Measurements from ENCODE around the gene SLC15A3. TPM values are rescaled to one million over a fixed set of nuclear protein-coding genes. Genes with fewer than 3 reads are reported as not detected.

The SLC15A3 gene
- total RNA-seq, 1 donor from 2014 or later, result 0.62 TPM

GRCh38 chr11:60942219-60942618 is 9.8 kb downstream of the SLC15A3 start:
- TF ChIP-seq CTCF (IDR thresholded peaks at IDR 0.05), result no peak

GRCh38 chr11:60941371-60942119 is 10.4 kb downstream of the SLC15A3 start:
- no peaks in the 10 kb centered on the region for H3K36me3 Mint-ChIP-seq (ENCODE audit: low read depth)
- H3K27ac Mint-ChIP-seq (ENCODE audit: unreplicated experiment), result no peak overlapping the region
- DNase-seq (ENCODE audit: low spot score), result no peak
- no peaks in the 10 kb centered on the region for H3K9me3 Mint-ChIP-seq (ENCODE audit: low read depth)
- no peak overlapping the region for H3K4me3 Mint-ChIP-seq (ENCODE audit: unreplicated experiment)
- peaks cover 3% of the 10 kb centered on the region for H3K27me3 Mint-ChIP-seq (ENCODE audit: low read depth)
- peaks cover 3% of the 10 kb centered on the region for H3K4me1 Mint-ChIP-seq (ENCODE audit: low read depth)
- TF ChIP-seq CTCF (IDR thresholded peaks at IDR 0.05), result no peak

More at GRCh38 chr11:60942219-60942618, 9.8 kb downstream of the SLC15A3 start:
- Mint-ChIP-seq H3K9me3 (ENCODE audit: low read depth) (no peaks in the 10 kb centered on the region), H3K4me3 (ENCODE audit: unreplicated experiment) (no peak overlapping the region), H3K27me3 (ENCODE audit: low read depth) (peaks cover 3% of the 10 kb centered on the region), H3K27ac (ENCODE audit: unreplicated experiment) (no peak overlapping the region), H3K36me3 (ENCODE audit: low read depth) (no peaks in the 10 kb centered on the region), H3K4me1 (ENCODE audit: low read depth) (peaks cover 3% of the 10 kb centered on the region)
- DNase-seq (ENCODE audit: low spot score), result no peak

- Mint-ChIP-seq H3K4me3 (ENCODE audit: unreplicated experiment) (no peak overlapping the region), H3K9me3 (ENCODE audit: low read depth) (no peaks in the 10 kb centered on the region), H3K27me3 (ENCODE audit: low read depth) (no peaks in the 10 kb centered on the region), H3K4me1 (ENCODE audit: low read depth) (peaks cover 3% of the 10 kb centered on the region), H3K27ac (ENCODE audit: unreplicated experiment) (no peak overlapping the region), H3K36me3 (ENCODE audit: low read depth) (no peaks in the 10 kb centered on the region)
- TF ChIP-seq CTCF (IDR thresholded peaks at IDR 0.05), result no peak
- no peak for DNase-seq (ENCODE audit: low spot score)
Observed at GRCh38 chr11:60939855-60940254, 12.1 kb downstream of the SLC15A3 start.

GRCh38 chr11:60939301-60939700 is 12.7 kb downstream of the SLC15A3 start:
- Mint-ChIP-seq H3K27ac (ENCODE audit: unreplicated experiment) (no peak overlapping the region), H3K9me3 (ENCODE audit: low read depth) (no peaks in the 10 kb centered on the region), H3K27me3 (ENCODE audit: low read depth) (no peaks in the 10 kb centered on the region), H3K4me1 (ENCODE audit: low read depth) (peaks cover 3% of the 10 kb centered on the region), H3K4me3 (ENCODE audit: unreplicated experiment) (no peak overlapping the region), H3K36me3 (ENCODE audit: low read depth) (no peaks in the 10 kb centered on the region)
- no peak for TF ChIP-seq CTCF (IDR thresholded peaks at IDR 0.05)
- DNase-seq (ENCODE audit: low spot score), result no peak

- H3K4me1 Mint-ChIP-seq (ENCODE audit: low read depth), result peaks cover 3% of the 10 kb centered on the region
Observed at GRCh38 chr11:60938500-60938899, 13.5 kb downstream of the SLC15A3 start.

More at GRCh38 chr11:60938500-60938899, 13.5 kb downstream of the SLC15A3 start:
- H3K36me3 Mint-ChIP-seq (ENCODE audit: low read depth), result peaks cover 4% of the 10 kb centered on the region
- TF ChIP-seq CTCF (IDR thresholded peaks at IDR 0.05), result no peak
- DNase-seq (ENCODE audit: low spot score), result no peak
- no peak overlapping the region for H3K27ac Mint-ChIP-seq (ENCODE audit: unreplicated experiment)
- no peak overlapping the region for H3K4me3 Mint-ChIP-seq (ENCODE audit: unreplicated experiment)
- no peaks in the 10 kb centered on the region for H3K9me3 Mint-ChIP-seq (ENCODE audit: low read depth)
- no peaks in the 10 kb centered on the region for H3K27me3 Mint-ChIP-seq (ENCODE audit: low read depth)
